HG03025 (cell line): ENCODE data around the gene PDGFRA.
"Not testable (repeated sequence)": the region's sequence is repeated elsewhere in the genome, so short reads cannot be mapped to it uniquely, and the experiment has no call there.

Experiments
- ATAC-seq: cut with Tn5 transposase; IDR thresholded peaks from one replicate; pipeline ENCODE4 v1.9.1; 2021; ENCODE audit warnings: mild to moderate bottlenecking, moderate library complexity; ENCODE audit not compliant: unreplicated experiment, low FRiP score

PDGFRA gene

DNA sequence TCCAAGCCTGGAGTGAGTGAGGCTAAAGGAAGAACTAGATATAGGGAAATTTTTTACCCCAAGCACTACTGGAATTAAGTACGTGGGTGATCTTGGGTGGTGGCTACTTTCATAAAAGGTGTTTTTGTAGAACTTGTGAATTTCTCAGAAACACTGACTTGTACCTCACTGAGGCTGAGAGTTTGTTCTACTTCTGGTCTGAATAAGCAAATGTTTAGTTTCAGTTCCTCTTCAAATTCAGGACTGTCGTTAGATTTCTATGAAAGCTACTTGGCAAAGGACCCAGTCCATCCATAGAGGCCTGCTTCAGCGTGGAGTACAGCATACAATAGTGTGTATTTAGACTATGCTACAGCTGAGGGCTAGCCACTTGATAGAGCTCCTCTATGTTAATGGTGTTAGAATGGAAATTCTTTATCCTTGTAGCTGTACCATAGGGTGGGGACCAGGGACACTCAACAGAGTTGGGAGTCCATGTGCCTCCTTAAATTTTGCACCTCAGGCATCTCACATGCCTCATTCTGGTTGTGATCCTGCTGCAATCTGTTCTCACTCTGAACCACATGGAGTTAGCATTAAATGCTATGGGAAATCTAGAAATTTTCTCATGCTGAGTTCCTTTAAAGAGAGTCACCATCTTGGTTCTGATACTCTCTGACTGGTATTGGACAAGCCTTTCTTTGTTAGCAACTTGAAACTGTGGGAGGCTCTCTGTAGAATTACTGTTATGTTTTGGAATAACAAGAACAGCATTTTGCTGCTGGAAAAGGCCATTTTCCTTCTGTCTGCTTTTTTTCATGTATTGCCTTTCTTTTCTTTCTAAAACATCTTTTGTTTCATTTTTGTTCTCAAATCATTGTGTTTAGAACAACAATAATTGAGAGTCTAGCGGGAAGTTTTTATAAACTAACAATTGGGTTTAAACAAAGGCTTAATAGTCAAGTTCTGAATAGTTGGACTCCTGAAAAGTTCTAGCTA is 86.8 kb downstream of the PDGFRA start:
- peak; percentile 99 for ATAC-seq

DNA sequence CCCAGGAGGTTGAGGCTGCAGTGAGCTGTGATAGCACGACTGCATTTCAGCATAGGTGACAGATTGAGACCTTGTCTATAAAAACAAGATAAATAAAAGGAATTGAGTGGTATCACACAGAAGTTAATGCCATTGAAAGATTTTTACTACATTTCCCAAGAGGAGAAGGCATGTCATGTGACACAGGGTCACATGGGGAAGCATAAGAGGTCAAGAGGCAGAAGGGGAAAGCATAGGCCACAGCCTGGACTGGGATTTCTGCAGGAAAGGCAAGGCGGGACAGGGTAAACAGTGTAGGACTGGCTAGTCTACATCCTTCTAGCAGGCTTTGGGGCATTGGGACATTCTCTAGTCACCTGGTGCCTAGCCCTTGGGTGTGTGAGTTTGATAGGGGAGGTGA is 88.6 kb downstream of the PDGFRA start:
- ATAC-seq: no peak

DNA sequence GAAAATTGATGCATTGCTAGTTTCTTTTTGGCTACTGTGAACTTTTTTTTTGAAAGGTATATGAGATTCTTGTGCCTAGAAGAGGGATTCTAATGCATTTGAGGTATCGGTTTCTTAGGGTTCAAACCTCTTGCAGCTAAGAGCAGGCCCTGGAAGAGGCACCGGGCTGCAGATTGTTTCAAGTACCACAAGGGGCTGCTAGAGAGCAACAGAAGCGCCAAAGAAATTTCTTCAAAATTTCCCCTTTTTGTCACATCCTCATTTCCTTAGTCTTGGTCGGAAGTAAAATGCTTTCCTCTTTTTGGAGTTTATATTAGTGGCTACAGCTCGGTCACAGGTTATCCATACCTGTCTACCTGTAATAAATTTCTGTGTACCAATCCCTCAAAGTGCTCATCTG is 89.8 kb downstream of the PDGFRA start:
- ATAC-seq: no peak

DNA sequence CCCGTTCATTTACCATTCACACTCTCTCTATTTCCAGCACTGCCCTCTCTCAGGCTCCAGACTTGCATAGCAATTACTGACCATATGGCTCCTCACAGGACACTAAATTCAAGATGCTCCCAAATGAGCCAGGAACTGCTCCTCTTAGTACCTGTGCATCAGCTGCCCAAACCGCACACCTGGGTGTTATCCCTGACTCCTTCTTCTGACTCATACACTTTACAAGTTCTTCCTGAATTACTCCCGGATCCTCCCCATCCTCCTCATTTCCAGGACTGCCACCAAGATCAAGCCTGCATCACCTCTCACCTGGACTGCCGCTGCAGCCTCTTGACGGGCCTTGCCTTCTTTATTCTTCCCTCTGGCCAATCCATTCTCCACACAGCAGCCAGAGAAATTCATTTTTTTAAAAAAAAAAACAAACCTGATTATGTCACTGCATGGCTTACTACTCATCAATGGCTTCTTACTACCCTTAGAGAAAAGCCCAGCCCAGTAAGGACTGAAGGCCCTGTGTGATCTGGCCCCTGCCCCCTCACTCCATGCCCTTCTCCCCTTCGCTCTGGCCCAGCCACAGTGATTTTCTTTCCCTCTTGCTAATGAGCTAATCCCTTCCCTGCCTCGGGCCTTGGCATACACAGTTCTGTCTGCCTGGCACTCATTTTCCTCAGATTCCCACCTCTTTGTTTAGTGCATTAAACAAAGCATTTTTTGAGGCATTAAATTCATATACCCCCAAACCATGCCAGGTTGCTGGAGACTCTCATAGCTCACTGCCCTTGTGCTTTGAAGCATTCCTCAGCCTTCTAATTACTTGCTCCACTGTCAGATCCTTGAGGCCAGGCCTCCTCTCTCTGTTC is 92.0 kb downstream of the PDGFRA start:
- ATAC-seq: no peak

DNA sequence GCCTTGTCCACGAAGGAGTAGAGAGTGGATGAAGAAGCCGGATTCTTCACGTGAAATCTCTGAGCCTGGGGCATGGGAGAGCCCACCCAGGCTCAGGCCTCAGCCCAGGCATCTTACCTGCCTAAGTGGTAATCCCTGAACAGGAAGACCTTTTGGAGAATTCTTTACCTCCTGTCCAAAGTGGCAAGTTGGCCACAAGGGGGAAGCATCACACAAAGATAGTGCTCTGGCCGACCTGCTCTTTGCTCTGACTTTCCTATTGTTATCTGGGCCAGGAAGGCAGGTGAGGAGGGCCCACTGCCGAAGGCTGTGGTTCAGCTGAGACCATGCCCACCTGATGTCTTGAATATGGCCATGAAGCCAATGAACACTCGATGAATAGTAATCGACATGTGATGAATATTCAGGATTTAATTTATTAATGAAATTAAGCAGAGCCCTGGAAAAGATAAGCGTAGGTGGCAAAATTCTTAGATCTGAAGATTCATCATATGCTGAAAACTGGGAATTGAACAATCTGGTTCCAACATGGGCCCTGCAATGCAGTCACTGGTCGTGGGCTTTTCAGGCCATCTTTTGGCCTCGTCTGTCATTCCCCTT is 93.8 kb downstream of the PDGFRA start:
- peak; percentile 75 for ATAC-seq

DNA sequence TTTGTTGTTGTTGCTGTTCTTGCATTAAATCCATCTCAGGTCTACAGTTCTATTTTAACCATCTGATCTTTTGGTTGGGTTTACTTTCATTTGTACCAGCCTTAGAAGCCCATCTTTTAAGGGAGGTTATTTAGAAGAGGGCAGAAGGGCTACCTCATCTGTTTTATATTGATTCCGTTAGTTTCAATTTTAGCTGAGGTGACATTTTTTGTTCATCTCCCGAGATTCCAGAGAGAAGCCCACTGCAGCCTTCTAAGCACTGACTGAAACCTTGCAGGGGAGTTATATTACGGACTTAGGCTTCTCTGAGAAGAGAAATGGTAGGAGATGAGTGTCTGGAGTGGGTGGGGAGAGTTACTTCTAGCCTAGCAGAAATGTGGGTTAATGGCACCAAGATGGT is 101.8 kb downstream of the PDGFRA start:
- ATAC-seq: no peak

DNA sequence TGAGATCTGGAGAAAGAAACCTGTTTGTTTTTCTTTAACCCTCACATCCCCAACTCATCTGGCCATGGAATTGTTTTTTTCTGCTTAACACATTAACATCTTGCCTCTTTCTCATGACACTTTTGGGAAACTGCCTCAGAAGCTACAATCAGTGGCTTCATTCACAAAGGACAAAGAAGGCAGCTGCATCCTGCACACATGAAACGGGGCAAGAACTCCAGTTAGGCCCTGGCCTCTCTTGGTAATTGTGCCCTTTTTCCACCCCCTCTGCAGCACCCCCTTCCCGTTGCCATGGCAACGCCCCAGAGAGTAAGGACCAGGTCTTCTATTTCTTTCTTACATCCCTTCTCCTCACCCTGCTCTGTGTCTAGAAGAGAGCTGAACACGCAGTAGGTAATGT is 103.4 kb downstream of the PDGFRA start:
- no peak for ATAC-seq

DNA sequence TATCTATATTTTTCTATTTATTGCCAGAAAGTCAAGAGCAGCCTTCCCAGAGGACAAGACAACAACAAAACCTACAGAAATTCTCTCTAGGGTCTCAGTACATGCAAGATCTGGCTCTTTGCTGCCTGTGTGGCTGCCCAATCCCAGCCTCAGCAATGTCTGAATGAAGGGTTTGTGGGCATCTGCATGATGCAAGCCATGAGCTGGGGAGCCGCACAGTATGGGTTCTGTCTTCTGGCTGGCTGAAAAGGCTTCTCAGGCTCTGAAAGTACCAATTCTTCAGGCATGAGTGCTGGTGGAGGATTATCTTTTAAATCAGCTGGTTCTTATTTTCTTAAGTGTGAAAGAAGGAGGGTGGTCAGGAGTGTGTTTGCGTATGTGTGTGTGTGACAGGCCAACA is 104.6 kb downstream of the PDGFRA start:
- ATAC-seq: no peak

DNA sequence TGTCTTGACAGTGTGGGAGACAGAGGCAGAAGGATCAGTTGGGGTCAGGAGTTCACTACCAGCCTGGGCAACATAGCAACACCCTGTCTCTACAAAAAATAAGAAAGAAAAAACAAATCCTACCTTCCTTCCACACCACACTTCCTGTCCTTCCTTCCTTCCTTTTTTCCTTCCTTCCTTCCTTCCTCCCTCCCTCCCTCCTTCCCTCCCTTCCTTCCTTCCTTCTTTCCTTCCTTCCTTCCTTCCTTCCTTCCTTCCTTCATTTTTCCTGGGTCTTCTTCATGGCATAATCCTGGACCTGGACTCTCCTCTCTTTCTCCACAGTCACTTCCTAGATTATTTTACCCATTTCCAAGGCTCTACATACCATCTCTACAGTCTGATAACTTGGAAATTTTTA is 105.7 kb downstream of the PDGFRA start:
- ATAC-seq: not testable (repeated sequence)

DNA sequence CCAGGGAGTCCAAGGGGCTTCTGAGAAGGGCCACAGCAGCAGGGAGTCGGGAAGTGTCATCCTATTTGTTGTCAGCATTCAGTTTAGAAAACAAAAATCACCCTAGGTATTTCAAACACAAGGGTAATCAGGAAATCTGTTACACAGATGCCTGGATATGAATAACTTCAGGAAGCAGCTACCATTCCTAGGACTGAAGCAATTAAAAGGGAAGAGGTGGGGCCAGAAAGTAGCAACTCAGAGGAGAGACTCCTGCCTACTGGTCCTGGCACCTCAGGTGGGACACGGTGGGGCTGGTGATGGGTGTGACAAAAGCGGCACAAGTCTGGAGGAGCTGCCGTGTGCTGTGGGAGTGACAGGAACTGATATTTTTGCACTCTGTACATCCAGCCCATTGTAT is 107.9 kb downstream of the PDGFRA start:
- no peak for ATAC-seq

DNA sequence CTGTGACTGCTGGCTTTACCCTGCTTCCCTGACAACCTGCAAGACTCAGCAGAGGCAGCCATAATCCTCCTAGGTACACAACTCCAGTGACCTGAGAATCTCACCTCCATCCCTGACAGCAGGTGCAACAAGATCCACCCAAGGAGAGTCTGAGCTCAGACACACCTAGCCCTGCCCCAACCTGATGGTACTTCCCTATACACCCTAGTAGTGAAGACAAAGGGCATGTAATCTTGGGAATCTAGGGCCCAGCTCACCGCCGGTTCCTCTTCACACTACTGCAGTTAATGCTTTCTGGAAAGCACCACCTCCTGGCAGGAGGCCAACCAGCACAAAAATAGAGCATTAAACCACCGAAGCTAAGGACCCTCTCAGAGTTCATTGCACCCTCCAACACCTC is 113.0 kb downstream of the PDGFRA start:
- not testable (repeated sequence) for ATAC-seq
